LNCAP (cell line): ENCODE results near the gene ANKRD37.

Source experiments
- TF ChIP-seq, protein P1 (sequence below): fragments of 450-650 bp; IDR thresholded peaks from 2 replicates; pipeline ENCODE4 v1.5.1; 2017; ENCODE audit warnings: mild to moderate bottlenecking

ANKRD37 gene

DNA sequence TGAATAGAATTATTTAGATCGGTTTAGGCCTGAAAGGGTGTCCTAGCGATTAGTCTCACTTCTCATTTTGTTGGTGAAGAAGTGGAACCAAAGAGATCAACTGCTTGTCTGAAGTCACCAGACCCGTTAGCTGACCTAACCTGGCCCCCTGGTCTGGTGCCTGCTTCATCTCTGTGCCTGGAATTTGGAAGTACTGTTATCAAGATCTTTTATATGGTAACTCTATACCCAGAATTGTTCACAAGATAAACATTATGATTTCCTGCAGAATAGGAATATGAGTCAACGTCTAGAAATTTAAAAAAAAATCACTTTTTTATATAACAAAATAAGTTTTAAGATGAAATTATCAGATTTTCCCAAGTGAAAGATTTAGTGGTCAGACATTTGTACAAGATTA, 38.1 kb upstream of the ANKRD37 start:
- TF ChIP-seq, protein P1, sequence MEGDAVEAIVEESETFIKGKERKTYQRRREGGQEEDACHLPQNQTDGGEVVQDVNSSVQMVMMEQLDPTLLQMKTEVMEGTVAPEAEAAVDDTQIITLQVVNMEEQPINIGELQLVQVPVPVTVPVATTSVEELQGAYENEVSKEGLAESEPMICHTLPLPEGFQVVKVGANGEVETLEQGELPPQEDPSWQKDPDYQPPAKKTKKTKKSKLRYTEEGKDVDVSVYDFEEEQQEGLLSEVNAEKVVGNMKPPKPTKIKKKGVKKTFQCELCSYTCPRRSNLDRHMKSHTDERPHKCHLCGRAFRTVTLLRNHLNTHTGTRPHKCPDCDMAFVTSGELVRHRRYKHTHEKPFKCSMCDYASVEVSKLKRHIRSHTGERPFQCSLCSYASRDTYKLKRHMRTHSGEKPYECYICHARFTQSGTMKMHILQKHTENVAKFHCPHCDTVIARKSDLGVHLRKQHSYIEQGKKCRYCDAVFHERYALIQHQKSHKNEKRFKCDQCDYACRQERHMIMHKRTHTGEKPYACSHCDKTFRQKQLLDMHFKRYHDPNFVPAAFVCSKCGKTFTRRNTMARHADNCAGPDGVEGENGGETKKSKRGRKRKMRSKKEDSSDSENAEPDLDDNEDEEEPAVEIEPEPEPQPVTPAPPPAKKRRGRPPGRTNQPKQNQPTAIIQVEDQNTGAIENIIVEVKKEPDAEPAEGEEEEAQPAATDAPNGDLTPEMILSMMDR, result no peak

DNA sequence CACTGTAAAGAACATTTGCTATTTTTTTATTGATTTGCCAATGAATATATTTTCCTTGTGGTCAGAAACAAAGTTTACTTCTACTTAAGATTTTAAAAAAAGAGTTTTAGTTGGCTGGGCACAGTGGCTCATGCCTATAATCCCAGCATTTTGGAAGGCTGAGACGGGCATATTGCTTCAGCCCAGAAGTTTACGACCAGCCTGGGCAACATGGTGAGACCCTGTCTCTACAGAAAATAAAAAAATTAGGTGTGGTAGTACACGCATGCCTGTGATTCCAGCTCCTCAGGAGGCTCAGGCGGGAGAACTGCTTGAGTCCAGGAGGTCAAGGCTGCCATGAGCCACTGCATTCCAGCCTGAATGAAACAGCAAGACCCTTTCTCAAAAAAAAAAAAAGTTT, 37.7 kb upstream of the ANKRD37 start:
- TF ChIP-seq, protein P1, result no peak

DNA sequence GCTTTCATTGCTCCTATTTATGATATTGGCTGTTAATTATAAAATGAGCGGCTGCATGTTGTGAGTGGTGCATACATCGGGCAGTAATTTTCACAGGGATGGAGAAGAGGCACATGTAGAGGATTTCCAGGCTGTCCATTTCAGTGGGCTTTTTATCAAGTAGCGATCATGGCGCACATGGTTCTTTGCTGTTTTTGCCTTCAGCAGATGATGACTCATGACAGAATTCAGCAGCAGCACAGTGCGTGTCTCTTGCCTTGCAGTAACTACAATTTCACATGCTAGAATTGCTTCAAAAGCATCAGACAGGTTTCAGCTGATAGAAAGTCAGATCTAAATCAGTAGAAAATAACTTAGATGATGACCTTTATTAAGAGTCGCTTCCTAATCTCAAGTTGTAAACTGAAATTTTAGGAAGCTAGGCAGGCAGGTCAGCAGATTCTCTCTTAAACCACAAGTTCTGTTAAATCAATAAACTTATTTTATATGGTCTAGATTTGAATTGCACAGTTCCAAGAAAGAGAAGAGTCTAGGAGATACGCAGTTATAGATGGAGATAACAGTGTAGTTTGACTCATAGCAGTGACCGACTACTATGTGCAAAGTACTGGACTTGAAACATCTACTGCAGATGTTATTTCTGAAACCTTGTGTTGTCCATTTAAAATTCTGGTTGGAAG, 36.7 kb upstream of the ANKRD37 start:
- TF ChIP-seq, protein P1, result no peak

DNA sequence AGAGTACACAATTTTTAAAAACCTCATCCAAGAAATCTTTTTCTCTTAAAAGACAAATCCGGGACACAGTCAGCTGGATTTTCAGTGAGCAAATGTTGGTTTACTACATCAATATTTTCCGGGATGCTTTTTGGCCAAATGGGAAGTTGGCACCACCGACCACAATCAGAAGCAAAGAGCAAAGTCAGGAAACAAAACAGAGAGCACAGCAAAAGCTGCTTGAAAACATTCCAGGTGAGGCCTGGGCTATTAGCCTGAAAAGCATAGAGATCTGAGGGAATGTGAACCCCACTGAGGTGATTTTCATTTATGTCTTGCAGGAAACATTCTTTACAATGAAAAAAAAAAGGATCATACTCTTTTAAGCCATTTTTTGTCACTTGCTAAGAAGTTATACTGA, 34.8 kb upstream of the ANKRD37 start:
- TF ChIP-seq, protein P1, result no peak

DNA sequence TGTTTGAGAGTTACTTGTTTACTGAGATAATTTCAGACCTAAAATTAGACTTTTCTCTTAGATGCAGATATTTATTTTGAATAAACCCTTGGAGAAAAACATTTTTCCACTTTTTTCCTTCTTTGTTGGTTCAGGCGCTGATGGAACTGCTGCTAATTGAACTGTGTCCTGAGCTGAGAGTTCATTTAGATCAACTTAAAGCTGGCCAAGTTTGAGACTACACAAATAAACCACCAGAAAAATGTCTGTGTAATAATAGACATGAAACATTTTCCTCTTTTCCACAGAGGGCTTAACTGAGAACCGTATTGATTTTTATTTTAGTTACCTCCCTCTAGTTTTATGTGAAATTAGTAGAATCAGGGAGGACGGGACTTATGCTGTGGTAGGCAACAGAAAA, 33.4 kb upstream of the ANKRD37 start:
- TF ChIP-seq, protein P1, result no peak

DNA sequence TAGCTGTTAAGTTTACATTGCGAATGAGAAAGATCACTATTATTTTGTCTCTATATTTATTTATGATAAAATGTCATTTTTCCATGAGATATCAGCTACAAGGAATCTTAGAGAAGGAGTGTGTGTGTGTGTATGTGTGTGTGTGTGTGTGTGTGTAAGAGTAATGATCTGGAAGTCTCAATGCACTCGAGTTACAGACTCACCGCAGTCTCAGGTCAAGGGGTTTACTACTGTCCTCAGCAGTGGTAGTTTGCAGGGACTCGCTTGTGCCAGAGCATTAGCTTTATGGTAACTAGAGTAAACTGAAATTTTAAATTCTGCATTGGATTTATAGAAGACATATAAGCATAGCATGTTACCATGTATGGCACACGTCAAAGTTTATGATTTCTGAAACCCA, 31.8 kb upstream of the ANKRD37 start:
- TF ChIP-seq, protein P1, result no peak

DNA sequence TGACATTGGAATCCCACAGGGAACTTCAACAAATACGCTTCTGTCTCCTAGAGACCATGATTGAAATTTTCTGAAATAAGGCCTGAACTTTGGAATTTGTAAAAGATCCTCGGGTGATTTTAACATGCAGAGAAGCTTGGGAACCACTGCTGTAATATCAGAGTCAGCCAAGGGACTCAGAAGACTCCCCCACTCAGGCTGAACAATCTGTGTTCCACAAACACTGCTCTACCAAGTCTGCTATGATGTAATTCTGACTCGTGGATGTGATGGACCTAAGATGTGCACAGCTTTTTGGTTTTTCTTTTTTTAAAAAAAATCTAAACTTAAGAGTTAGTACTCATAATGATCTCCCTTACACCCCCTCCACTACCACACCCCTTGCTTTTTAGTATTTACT, 26.9 kb upstream of the ANKRD37 start:
- TF ChIP-seq, protein P1, result no peak
